ENCODE measurements around the gene MLIP.

The MLIP gene

GRCh38 chr6:54286141-54286540 lies 174.9 kb downstream of the MLIP start:
- DNase-seq = no peak

GRCh38 chr6:54288474-54288873 lies 177.2 kb downstream of the MLIP start:
- DNase-seq = no peak

- no peak for DNase-seq
These were observed 178.2 kb downstream of the MLIP start for GRCh38 chr6:54289426-54289825.

DNA sequence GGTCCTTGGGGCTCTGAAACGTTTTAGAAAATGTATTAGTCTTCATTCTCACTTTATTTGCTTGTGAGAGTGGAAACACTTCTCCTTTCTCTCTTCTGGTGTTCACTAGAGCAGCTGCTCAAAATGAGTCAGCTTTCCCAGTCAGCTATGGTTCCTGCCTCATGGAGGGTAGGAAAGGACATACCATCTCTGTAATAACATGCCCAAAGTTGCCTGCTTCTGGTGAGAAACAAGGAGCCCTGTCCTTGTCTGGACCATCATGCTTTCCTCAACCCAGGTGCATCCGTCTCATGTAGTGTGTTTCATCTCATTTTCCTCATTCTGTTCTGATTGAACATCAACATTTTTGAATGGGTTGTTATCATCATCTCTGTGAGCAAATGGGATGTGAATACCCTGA lies 179.9 kb downstream of the MLIP start:
- DNase-seq = no peak

- no peak for DNase-seq
These were observed 180.5 kb downstream of the MLIP start for GRCh38 chr6:54291738-54292137.

DNA sequence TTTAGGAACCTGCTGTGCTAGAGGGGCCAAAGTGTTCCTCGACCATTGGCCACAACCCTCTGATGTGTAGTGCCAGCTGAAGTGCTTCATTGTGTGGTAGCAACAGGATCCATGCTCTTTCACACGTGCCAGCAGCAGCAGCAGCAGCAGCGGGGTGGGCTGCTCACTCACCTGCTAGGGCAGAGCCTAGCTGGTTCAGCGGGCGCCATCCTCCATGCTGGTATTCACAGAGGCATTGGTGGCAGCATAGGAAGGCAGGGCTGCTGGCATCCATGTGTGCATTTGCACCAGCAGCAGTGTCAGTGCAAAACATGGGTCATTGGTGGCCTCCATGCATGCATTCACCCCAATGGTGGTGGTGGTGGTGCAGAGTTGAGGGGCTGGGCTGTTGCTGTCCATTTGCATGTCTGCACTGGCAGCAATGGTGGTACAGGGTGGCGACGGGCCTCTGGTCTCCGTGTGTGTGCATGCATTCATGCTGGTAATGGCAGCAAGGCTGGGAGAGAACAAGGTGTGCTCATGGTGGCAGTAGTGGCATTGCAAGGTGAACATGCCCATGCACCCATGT lies 183.8 kb downstream of the MLIP start:
- DNase-seq = no peak

DNA sequence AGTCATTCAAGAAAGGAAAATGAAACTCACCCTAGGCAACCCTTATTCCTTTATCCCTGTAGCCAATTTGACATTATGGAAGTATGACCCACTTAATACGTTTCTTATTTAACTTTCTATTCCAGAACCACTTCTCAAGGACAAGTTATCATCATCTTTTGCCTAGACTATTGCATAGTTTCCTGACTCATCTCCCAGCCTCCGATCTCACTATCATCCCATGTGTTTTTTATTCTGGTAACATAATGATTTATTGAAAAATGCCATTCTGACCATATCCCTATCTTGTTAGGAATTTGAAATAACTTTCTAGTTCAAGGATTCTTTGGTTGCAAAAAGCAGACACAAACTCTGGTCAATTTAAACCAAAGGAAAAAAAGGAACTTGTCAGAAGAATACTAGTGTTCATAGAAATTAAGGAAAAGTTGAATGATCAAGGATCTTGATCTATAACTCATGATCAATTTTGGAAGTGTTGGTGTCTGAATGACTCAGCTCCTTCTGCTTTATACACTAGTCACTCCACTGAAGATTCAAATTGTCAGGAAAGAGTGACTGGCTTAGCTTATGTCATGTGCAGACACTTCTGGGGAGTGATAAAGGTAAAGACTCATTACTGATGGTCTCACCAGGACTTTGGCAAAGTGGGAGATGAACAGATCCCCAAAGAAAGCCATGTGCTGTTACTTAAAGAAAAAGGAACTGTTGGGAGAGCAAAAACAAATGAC lies 188.5 kb downstream of the MLIP start:
- DNase-seq = no peak

DNA sequence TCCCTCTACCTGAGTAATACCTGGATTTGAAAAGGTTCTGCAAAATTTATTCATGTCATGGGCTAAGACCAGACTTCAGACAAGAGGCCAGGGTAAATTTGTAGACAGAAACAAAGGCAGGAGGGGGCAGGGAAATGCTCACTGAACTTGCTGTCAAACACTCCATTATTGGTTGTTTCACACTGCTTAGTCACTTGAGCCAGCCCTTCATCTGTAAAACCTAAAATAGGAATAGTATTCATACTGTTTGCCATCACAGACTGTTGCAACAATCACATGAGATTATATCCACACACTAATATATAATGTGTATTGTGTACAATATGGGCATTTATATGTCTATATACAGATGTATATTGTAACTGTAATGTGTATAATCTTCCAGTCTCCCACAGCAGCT lies 190.5 kb downstream of the MLIP start:
- no peak for DNase-seq

- DNase-seq = no peak
These were observed 196.2 kb downstream of the MLIP start for GRCh38 chr6:54307439-54307910.

DNA sequence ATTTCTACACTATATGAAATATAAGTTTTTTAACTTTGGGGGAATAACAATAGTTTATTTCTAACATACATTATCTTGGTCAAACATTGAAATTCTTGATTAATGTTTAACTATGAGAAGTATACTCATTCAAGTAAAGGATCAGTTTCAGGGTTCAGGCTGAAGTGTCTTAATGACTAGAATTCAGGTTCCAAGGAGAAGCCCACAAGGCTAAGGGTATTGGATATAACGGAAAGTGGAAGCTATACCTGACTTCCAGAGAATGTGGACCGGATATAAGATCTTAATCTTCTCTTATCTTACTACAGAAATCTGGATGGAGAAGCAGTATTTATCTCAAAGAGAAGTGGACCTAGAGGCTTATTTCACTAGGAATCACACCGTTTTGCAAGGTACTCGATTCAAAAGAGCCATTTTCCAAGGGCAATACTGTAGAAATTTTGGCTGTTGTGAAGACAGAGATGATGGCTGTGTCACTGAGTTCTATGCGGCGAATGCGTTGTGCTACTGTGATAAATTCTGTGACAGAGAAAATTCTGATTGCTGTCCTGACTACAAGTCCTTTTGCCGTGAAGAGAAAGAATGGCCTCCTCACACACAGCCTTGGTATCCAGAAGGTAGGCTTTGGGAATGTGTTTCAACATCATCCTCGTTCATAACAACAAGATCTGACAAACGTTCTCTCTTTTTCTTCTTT lies 197.2 kb downstream of the MLIP start, which contains the start of gene TINAG:
TSS of gene TINAG (plus strand) at position 153 of the 697 bp plus-strand sequence. CDS start at position 263, 110 bp downstream.
- no peak for DNase-seq

DNA sequence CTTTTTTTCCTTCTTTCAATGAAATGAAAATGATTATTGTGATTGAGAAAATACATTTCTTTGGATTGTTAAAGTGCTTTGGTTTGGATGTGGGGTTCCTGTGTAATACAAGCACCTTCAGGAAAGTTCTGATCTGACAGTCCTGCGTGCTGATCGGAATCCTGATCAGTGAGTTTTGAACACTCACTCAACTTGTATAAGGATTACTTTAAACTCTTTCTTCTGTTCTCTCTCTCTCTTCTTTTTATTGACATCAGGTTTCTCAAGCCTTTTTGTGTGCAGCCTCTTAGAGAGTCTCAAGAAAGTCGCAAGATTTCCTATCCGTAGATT lies 197.7 kb downstream of the MLIP start:
- no peak for DNase-seq

DNA sequence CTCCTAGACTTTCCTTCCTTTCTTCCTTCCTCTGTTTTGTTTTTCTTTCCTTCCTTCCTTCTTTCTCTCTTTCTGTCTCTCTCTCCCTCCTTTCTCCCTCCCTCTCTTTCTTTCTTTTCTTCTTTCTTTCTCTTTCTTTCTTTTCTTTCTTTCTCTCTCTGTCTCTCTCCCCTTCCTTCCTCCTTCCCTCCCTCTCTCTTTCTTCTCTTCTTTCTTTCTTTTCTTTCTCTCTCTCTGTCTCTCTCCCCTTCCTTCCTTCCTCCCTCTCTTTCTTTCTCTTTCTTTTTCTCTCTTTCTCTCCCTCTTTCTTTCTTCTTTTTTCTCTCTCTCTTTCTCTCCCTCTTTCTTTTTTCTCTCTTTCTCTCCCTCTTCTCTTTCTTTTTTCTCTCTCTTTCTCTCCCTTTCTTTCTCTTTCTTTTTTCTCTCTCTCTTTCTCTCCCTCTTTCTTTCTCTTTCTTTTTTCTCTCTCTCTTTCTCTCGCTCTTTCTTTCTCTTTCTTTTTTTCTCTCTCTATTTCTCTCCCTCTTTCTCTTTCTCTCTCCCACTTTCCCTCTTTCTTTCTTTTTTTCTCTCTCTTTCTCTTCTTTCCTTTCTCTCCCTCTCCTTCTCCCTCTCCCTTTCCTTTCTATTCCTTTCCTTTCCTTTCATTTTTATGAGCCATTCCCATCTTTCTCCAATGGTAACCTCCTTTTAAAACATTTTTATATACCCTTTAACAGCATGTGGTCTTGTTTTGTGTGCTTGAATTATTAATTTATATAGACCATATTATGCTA lies 199.3 kb downstream of the MLIP start:
- DNase-seq = no peak

DNA sequence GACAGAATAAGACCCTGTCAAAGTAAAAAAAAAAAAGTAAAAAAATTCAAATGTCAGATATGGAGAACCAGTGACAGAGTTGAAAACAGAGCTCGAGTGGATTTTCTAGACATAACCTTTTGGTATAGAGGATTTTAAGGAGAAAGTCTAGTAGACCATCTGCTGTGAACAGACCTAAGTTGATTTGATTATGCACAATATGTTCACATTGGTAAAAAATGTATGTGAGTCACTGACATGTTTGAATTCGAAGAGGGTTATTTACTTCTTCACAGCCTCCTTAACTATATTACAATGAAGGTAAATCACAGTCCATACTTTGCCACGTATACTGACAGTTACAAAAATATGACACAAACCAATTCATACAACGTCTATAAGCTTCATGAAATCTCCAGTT lies 204.4 kb downstream of the MLIP start:
- DNase-seq = no peak

Measured in RPMI8226 (cell line).